Subcutaneous abdominal adipose tissue (tissue), 5 donors: ENCODE measurements around the gene CACTIN.
A peak's percentile ranks its signal among the peaks of the same experiment; 100 is the strongest.
"Not testable (repeated sequence)": the region's sequence is repeated elsewhere in the genome, so short reads cannot be mapped to it uniquely, and the experiment has no call there.

Source experiments
- H3K27ac ChIP-seq: one replicate; pipeline ENCODE4 v1.7.0; 2013; ENCODE audit warnings: low read depth, mild to moderate bottlenecking, inconsistent platforms, low read length, moderate library complexity
- H3K27me3 ChIP-seq, 5 donors: one replicate each; pipeline ENCODE4 v1.7.0; 2013; ENCODE audit warnings: low read length in 5 of 5, inconsistent platforms in 1 of 5; ENCODE audit not compliant: control insufficient read depth in 5 of 5, insufficient read depth in 4 of 5
- H3K36me3 ChIP-seq, 5 donors: one replicate each; pipeline ENCODE4 v1.7.0; 2013; ENCODE audit warnings: low read length in 5 of 5; ENCODE audit not compliant: control insufficient read depth in 5 of 5, insufficient read depth in 5 of 5
- H3K4me1 ChIP-seq, 5 donors: one replicate each; pipeline ENCODE4 v1.7.0; 2013; ENCODE audit warnings: low read length in 5 of 5, mild to moderate bottlenecking in 3 of 5, moderate library complexity in 1 of 5; ENCODE audit not compliant: control insufficient read depth in 5 of 5, insufficient read depth in 5 of 5
- H3K4me3 ChIP-seq, 5 donors: one replicate each; pipeline ENCODE4 v1.7.0; 2013; ENCODE audit warnings: low read length in 5 of 5, low read depth in 1 of 5
- H3K9ac ChIP-seq, 5 donors: one replicate each; pipeline ENCODE4 v1.7.0; 2013; ENCODE audit warnings: low read length in 5 of 5, mild to moderate bottlenecking in 4 of 5, moderate library complexity in 3 of 5
- H3K9me3 ChIP-seq, 5 donors: one replicate each; pipeline ENCODE4 v1.7.0; 2013; ENCODE audit warnings: low read length in 5 of 5; ENCODE audit not compliant: control insufficient read depth in 5 of 5
- donor health status: healthy.
- donor health status: healthy.
- donor health status: healthy.
- donor health status: healthy.
- donor health status: healthy.

Gene CACTIN

DNA sequence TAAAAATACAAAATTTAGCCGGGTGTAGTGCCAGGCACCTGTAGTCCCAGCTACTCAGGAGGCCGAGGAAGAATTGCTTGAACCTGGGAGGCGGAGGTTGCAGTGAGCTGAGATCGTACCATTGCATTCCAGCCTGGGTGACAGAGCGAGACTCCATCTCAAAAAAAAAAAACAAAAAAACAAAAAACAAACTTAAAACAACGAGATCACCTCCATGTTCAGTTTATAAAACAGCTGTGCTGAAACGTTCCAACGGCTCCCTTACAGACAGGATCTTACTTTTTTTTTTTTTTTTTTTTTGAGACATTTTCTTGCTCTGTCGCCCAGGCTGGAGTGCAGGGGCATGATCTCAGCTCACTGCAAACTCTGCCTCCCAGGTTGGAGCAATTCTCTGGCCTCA lies 2.2 kb upstream of the CACTIN start:
- H3K9ac ChIP-seq, H3K27me3 ChIP-seq, H3K4me3 ChIP-seq, H3K27ac ChIP-seq, H3K9me3 ChIP-seq: not testable (repeated sequence)
- H3K36me3 ChIP-seq, result peaks cover 0 to 37% (median 25%) of the 10 kb centered on the region in 5 donors
- H3K4me1 ChIP-seq, result peaks cover 5 to 28% (median 24%) of the 10 kb centered on the region in 5 donors

DNA sequence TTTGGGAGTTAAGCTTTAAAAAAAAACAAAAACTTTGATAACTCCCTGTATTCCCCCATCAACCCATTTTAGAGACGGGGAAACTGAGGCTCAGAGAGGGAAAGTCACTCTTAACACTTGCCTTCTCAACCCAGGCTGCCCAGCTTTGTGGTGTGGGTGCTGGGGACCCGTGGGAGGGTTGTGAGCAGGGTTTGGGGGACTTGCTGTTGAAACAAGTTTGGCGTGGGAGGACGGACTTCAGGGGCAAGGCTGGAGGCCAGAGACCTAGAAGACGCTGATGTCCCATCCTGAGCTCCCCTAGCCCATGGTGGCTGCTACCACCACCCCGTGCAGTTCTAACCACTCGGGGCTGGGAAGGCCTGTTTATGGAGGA lies 747 bp upstream of the CACTIN start:
- no peaks in the 10 kb centered on the region for H3K27me3 ChIP-seq
- H3K36me3 ChIP-seq, result peaks cover 0 to 37% (median 29%) of the 10 kb centered on the region in 5 donors
- no peak overlapping the region for H3K9ac ChIP-seq
- H3K27ac ChIP-seq, result no peak overlapping the region
- peak overlapping the region in 2 of 5 donors; percentile 92 to 95 for H3K4me3 ChIP-seq
- H3K9me3 ChIP-seq, result no peaks in the 10 kb centered on the region
- H3K4me1 ChIP-seq, result peaks cover 5 to 28% (median 24%) of the 10 kb centered on the region in 5 donors

DNA sequence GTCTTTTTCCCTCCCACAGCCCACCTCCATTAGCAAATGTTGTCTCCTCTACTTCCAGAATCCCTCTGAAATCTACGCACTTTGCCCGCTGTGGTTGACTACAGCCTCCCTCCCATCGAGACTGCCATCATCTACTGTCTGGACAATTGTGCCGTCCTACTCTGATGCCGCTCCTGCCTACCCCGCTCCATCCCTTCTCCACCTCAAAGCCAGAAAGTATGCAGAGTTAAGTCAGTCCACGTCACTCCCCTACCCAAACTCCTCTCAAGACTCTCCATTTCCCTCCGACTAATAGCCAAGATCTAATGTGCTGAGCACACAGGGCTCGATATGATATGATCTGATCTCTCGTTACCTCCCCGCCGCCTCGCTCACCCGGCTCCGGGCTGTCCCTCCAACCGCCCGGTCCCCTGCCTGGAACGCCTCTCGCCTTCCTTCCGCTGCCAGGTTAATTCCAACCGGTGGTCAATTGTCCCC lies 556 bp downstream of the CACTIN start:
- peak overlapping the region; percentile 92 to 99 (median 93) for H3K4me3 ChIP-seq
- peak overlapping the region; percentile 32 to 99 (median 97) for H3K9ac ChIP-seq
- H3K36me3 ChIP-seq, result peaks cover 0 to 37% (median 25%) of the 10 kb centered on the region in 5 donors
- H3K9me3 ChIP-seq, result no peaks in the 10 kb centered on the region
- H3K27ac ChIP-seq, result peak overlapping the region; percentile 93
- peaks cover 5 to 28% (median 24%) of the 10 kb centered on the region in 5 donors for H3K4me1 ChIP-seq
- H3K27me3 ChIP-seq, result no peaks in the 10 kb centered on the region

DNA sequence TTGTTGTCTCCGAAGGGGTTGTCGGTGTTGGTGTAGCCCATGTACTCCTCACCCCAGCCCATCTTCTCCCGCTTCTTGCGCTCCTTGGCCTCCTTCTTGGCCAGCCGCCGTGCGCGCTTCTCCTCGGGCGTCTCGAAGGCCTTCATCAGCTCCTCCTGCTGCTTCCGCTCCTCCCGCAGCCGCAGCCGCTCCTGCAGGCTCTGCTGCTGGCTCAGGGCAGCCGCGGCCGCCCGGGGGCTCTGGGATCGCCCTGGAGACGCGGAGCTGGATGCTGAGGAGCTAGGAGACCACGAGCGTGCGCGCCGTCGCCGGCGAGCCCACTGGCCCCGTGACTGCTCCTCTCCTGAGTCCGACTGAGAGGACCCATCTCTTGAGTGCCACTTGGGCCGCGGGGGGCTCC lies 2.9 kb downstream of the CACTIN start:
- Histone ChIP-seq H3K4me3 (no peak overlapping the region), H3K36me3 (peaks cover 0 to 49% (median 22%) of the 10 kb centered on the region in 5 donors), H3K9me3 (no peaks in the 10 kb centered on the region), H3K27ac (no peak overlapping the region), H3K4me1 (peaks cover 5 to 28% (median 24%) of the 10 kb centered on the region in 5 donors), H3K9ac (peak overlapping the region in 1 of 5 donors; percentile 39), H3K27me3 (no peaks in the 10 kb centered on the region)

DNA sequence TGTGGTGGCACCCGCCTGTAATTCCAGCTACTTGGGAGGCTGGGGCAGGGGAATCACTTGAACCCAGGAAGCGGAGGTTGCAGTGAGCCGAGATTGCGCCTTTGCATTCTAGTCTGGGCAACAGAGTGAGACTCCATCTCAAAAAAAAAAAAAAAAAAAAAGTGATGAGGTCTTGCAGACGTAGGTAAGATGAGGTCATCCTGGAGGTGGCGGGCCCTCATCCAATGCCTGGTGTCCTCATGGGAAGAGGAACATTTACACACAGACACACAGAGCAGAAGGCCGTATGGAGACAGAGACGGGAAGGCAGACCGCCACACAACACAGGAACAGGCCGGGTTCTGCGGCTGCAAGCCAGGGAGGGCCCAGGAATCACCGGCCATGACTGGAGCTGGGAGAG lies 4.4 kb downstream of the CACTIN start:
- H3K9ac ChIP-seq, result no peak overlapping the region
- H3K4me3 ChIP-seq, result no peak overlapping the region
- H3K27ac ChIP-seq, result no peak overlapping the region
- peaks cover 0 to 55% (median 22%) of the 10 kb centered on the region in 5 donors for H3K36me3 ChIP-seq
- peaks cover 5 to 33% (median 27%) of the 10 kb centered on the region in 5 donors for H3K4me1 ChIP-seq
- H3K9me3 ChIP-seq, result no peaks in the 10 kb centered on the region
- H3K27me3 ChIP-seq, result no peaks in the 10 kb centered on the region

DNA sequence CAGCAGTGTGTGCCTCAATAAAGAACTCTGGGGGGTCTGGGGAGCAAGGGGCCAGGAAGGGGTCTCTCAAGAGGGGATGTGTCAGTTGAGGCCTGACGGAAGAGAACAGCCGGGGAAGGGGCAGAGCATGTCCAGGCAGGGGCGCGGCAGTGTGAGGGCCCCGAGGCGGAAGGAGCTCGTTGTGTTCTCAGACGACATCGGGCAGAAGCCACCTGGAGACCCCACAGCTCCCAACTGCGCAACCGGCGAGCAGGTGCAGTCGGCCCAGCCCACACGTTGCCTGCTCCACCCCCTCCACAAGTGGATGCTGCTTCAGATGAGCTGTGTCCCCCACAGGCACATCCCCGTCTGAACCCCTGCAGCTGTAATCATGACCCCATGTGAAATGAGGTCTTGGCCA lies 4.9 kb downstream of the CACTIN start:
- H3K4me1 ChIP-seq, result peaks cover 4 to 31% (median 25%) of the 10 kb centered on the region in 5 donors
- no peak overlapping the region for H3K27ac ChIP-seq
- H3K27me3 ChIP-seq, result no peaks in the 10 kb centered on the region
- no peak overlapping the region for H3K9ac ChIP-seq
- no peak overlapping the region for H3K4me3 ChIP-seq
- no peaks in the 10 kb centered on the region for H3K9me3 ChIP-seq
- H3K36me3 ChIP-seq, result peaks cover 0 to 58% (median 25%) of the 10 kb centered on the region in 5 donors

DNA sequence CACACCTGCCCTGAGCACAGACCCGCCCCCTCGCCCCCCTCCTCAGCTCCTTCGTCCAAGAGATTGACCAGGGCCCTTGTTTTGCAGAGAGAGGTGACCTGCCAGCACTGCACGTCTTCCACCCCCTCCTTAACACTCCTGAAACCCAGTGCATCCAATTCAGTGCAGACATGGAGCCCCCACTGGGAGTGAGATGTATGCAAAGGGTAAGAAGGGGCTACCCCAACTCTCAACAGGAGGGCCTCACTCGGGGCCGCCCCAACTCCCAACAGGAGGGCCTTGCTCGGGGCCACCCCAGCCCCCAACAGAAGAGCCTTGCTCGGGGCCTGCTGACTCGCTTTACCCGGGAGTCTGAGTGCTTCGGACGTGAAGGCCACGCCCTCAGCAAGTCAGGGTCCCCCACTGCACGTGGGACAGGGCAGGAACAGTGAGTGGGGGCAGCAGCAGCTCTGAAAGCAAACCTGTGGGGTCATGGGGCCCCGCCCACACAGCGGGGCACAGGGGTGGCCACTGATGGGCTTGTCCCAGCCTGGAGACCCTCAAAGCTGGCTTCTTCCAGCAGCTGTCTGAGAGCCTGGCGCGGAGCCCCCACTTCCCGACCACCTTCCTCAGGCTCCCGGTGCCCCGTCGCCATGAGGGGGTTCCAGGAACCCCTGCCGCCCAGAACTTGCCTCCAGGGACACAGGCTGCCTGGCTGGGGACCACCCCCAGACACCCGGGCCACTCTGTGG lies 5.6 kb downstream of the CACTIN start:
- H3K27ac ChIP-seq, result no peak overlapping the region
- H3K9me3 ChIP-seq, result no peaks in the 10 kb centered on the region
- no peak overlapping the region for H3K9ac ChIP-seq
- peaks cover 3 to 26% (median 22%) of the 10 kb centered on the region in 5 donors for H3K4me1 ChIP-seq
- peaks cover 0 to 60% (median 25%) of the 10 kb centered on the region in 5 donors for H3K36me3 ChIP-seq
- no peak overlapping the region for H3K4me3 ChIP-seq
- H3K27me3 ChIP-seq, result no peaks in the 10 kb centered on the region

DNA sequence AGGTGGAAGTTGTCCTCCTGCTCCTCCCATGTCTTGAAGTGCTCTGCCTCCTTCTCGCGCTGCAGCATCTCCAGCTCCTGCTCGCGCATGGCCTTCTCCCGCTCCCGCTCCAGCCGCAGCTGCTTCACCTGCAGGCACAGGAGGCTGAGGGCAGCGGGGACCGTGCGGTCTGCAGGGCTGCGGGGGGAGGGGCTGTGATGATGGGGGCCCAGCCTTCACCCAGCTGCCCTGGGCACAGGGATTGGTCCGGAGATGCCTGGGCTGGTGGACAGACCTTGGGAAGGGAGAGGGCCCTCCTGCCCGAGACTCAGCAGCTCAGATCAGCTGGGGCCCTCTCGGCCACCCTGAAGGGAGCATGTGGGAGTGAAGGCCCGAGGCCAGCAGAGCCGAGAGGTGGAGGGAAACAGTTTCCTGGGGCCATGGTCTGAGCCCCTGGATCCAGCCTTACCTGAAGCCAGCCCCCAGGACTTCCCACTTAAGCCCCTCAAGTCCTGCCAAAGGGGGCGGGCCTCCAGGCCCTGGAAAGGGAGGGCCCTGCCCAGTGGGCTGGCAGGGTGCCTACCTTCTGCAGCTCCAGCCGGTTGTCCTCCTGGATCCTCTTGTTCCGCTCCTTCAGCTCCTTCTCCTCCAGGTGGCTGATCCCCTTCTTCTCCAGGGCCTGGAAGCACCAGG lies 6.3 kb downstream of the CACTIN start:
- H3K4me1 ChIP-seq, result peaks cover 0 to 19% (median 15%) of the 10 kb centered on the region in 5 donors
- no peak overlapping the region for H3K9ac ChIP-seq
- H3K9me3 ChIP-seq, result no peaks in the 10 kb centered on the region
- H3K27me3 ChIP-seq, result no peaks in the 10 kb centered on the region
- no peak overlapping the region for H3K27ac ChIP-seq
- H3K36me3 ChIP-seq, result peaks cover 0 to 67% (median 29%) of the 10 kb centered on the region in 5 donors
- no peak overlapping the region for H3K4me3 ChIP-seq

DNA sequence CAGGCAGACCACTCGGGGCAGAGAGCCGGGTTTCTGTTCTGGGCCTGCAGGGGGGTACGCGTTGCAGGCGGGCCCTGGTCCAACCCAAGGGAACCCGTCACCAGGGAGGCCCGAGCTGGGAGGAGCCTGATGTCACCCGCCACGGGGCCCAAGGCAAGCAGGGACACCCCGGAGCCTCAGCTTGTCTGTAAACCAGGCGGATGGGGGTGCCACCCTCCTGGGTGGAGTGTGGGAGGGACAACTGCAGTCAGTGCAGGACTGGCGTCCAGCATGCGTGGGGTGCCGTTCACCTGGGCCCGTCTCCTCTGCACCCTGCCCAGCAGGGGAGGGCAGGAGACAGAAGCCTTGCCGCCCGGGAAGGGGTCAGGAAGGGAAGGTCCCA lies 7.0 kb downstream of the CACTIN start:
- H3K4me3 ChIP-seq, result no peak overlapping the region
- H3K9me3 ChIP-seq, result no peaks in the 10 kb centered on the region
- H3K4me1 ChIP-seq, result peaks cover 0 to 13% (median 9%) of the 10 kb centered on the region in 5 donors
- H3K9ac ChIP-seq, result no peak overlapping the region
- peaks cover 0 to 69% (median 31%) of the 10 kb centered on the region in 5 donors for H3K36me3 ChIP-seq
- H3K27me3 ChIP-seq, result no peaks in the 10 kb centered on the region
- no peak overlapping the region for H3K27ac ChIP-seq
